Neural progenitor cell (in vitro differentiated cells): ENCODE results near the gene STK10.

Source experiments
- CTCF ChIP-seq: fragments of 200-600 bp; sonication (generic); IDR thresholded peaks from 2 replicates; pipeline ENCODE4 v1.5.1; 2017; ENCODE audit warnings: antibody characterized with exemption, mild to moderate bottlenecking
- EZH2 ChIP-seq: fragments of 200-600 bp; sonication (generic); IDR thresholded peaks from 2 replicates; pipeline ENCODE4 v1.6.1; 2017; ENCODE audit warnings: antibody characterized with exemption, mild to moderate bottlenecking, moderate library complexity

GRCh38 chr5:172054611-172055153 lies 133.3 kb downstream of the STK10 start:
- TF ChIP-seq CTCF (no peak), EZH2 (no peak)
